GM20431 (cell line): ENCODE measurements around the gene RUFY2.

Source experiments
- in situ Hi-C: fragments of 300-500 bp; cut with MseI, MboI; formaldehyde crosslinking; loops from one replicate; pipeline ENCODE4 v1.15.0; 2020; ENCODE audit warnings: low sequenced_read_pairs; ENCODE audit not compliant: unreplicated experiment

Gene RUFY2

GRCh38 chr10:68365611-68366010, 41.5 kb downstream of the RUFY2 start:
- in situ Hi-C loops: no loop called here

GRCh38 chr10:68364101-68364886, 42.8 kb downstream of the RUFY2 start:
- in situ Hi-C loops: no loop called here

- in situ Hi-C loops: no loop called here
Observed at GRCh38 chr10:68362590-68362989, 44.5 kb downstream of the RUFY2 start.

GRCh38 chr10:68359189-68359588, 47.9 kb downstream of the RUFY2 start:
- in situ Hi-C loops: no loop called here

- in situ Hi-C loops: no loop called here
Observed at GRCh38 chr10:68353537-68353936, 53.5 kb downstream of the RUFY2 start.

GRCh38 chr10:68348265-68348741, 58.8 kb downstream of the RUFY2 start:
- in situ Hi-C loops: no loop called here

GRCh38 chr10:68346774-68347173, 60.3 kb downstream of the RUFY2 start:
- in situ Hi-C loops: no loop called here

GRCh38 chr10:68345621-68346020, 61.5 kb downstream of the RUFY2 start:
- in situ Hi-C loops: no loop called here

GRCh38 chr10:68342909-68343516, 64.1 kb downstream of the RUFY2 start:
- in situ Hi-C loops: no loop called here

GRCh38 chr10:68340358-68341080, 66.6 kb downstream of the RUFY2 start:
- in situ Hi-C loops: no loop called here

GRCh38 chr10:68336754-68337351, 70.2 kb downstream of the RUFY2 start:
- in situ Hi-C loops: no loop called here

GRCh38 chr10:68334672-68335467, 72.2 kb downstream of the RUFY2 start:
- in situ Hi-C loops: no loop called here

GRCh38 chr10:68333440-68334431, 73.3 kb downstream of the RUFY2 start:
- in situ Hi-C loops: no loop called here

GRCh38 chr10:68333058-68333395, 74.0 kb downstream of the RUFY2 start:
- in situ Hi-C loops: no loop called here

- in situ Hi-C loops: no loop called here
Observed at GRCh38 chr10:68332259-68333057, 74.6 kb downstream of the RUFY2 start, which contains the start of gene PBLD. PBLD (minus strand) TSS chr10:68332928; CDS start chr10:68306844, 26,084 bp downstream.

- in situ Hi-C loops: no loop called here
Observed at GRCh38 chr10:68331455-68332258, 75.4 kb downstream of the RUFY2 start, which contains the start of gene HNRNPH3. HNRNPH3 (plus strand) TSS chr10:68332064; CDS start chr10:68337222, 5,158 bp downstream.
